Measurements from ENCODE around the gene KDM7A. TPM values are rescaled to one million over a fixed set of nuclear protein-coding genes. Genes with fewer than 3 reads are reported as not detected.

The KDM7A gene
- total RNA-seq, 1 experiment from 2014 or later, result 5.1 TPM

GRCh38 chr7:140214075-140214684 lies 37.4 kb upstream of the KDM7A start:
- no peak for TF ChIP-seq CTCF (IDR thresholded peaks at IDR 0.05; ENCODE audit: insufficient read depth in 1 of 2, low read depth in 1 of 2, low read length in 1 of 2, severe bottlenecking in 1 of 2, unreplicated experiment in 1 of 2)
- Mint-ChIP-seq H3K27ac (ENCODE audit: unreplicated experiment) (no peak overlapping the region), H3K9me3 (ENCODE audit: unreplicated experiment) (peaks cover 8% of the 10 kb centered on the region), H3K4me1 (ENCODE audit: low read depth, unreplicated experiment) (no peaks in the 10 kb centered on the region), H3K27me3 (ENCODE audit: insufficient read depth, unreplicated experiment) (peaks cover 2% of the 10 kb centered on the region), H3K4me3 (ENCODE audit: unreplicated experiment) (no peak overlapping the region), H3K36me3 (ENCODE audit: insufficient read depth, unreplicated experiment) (no peaks in the 10 kb centered on the region)
- Histone ChIP-seq H3K4me1 (no peaks in the 10 kb centered on the region), H3K27me3 (replicated peaks; ENCODE audit: control insufficient read depth, insufficient read depth, low read length) (no peaks in the 10 kb centered on the region; the same call in 1 of the 2 replicates), H3K9me3 (no peaks in the 10 kb centered on the region), H3K36me3 (ENCODE audit: control insufficient read depth, insufficient read depth, low read length) (no peaks in the 10 kb centered on the region; the same call in 1 of the 2 replicates), H3K4me3 (ENCODE audit: low read depth, low read length) (no peak overlapping the region)
- ChIA-PET CTCF (interaction anchor here (0.6 kb wide), 1 partner anchor 44 kb away, joined by 3 read pairs; no protein-coding TSS in a partner anchor), POLR2A (no interaction called here)
- DNase-seq, result no peak
- BruUV-seq (replicated peaks), result no TSS peak
- intact Hi-C loops (cut with micrococcal nuclease; ENCODE audit: unreplicated experiment), result no loop called here

GRCh38 chr7:140213684-140214074 lies 36.9 kb upstream of the KDM7A start:
- no peak overlapping the region for H3K27ac Mint-ChIP-seq (ENCODE audit: unreplicated experiment)
- H3K36me3 Mint-ChIP-seq (ENCODE audit: insufficient read depth, unreplicated experiment), result no peaks in the 10 kb centered on the region
- Histone ChIP-seq H3K4me1 (no peaks in the 10 kb centered on the region), H3K9me3 (no peaks in the 10 kb centered on the region), H3K27me3 (replicated peaks; ENCODE audit: control insufficient read depth, insufficient read depth, low read length) (no peaks in the 10 kb centered on the region; the same call in 1 of the 2 replicates), H3K4me3 (ENCODE audit: low read depth, low read length) (no peak overlapping the region), H3K36me3 (ENCODE audit: control insufficient read depth, insufficient read depth, low read length) (no peaks in the 10 kb centered on the region; the same call in 1 of the 2 replicates)
- ChIA-PET CTCF (interaction anchor here (0.6 kb wide), 1 partner anchor 44 kb away, joined by 3 read pairs; no protein-coding TSS in a partner anchor), POLR2A (no interaction called here)
- no peak overlapping the region for H3K4me3 Mint-ChIP-seq (ENCODE audit: unreplicated experiment)
- intact Hi-C loops (cut with micrococcal nuclease; ENCODE audit: unreplicated experiment), result no loop called here
- TF ChIP-seq CTCF (IDR thresholded peaks at IDR 0.05; ENCODE audit: insufficient read depth in 1 of 2, low read depth in 1 of 2, low read length in 1 of 2, severe bottlenecking in 1 of 2, unreplicated experiment in 1 of 2), result no peak
- no peaks in the 10 kb centered on the region for H3K4me1 Mint-ChIP-seq (ENCODE audit: low read depth, unreplicated experiment)
- no peak for DNase-seq
- BruUV-seq (replicated peaks), result no TSS peak
- H3K27me3 Mint-ChIP-seq (ENCODE audit: insufficient read depth, unreplicated experiment), result peaks cover 2% of the 10 kb centered on the region
- peaks cover 8% of the 10 kb centered on the region for H3K9me3 Mint-ChIP-seq (ENCODE audit: unreplicated experiment)

GRCh38 chr7:140212100-140212881 lies 35.5 kb upstream of the KDM7A start:
- Mint-ChIP-seq H3K36me3 (ENCODE audit: insufficient read depth, unreplicated experiment) (no peaks in the 10 kb centered on the region), H3K9me3 (ENCODE audit: unreplicated experiment) (peaks cover 1% of the 10 kb centered on the region), H3K27ac (ENCODE audit: unreplicated experiment) (no peak overlapping the region), H3K27me3 (ENCODE audit: insufficient read depth, unreplicated experiment) (peaks cover 2% of the 10 kb centered on the region), H3K4me1 (ENCODE audit: low read depth, unreplicated experiment) (no peaks in the 10 kb centered on the region), H3K4me3 (ENCODE audit: unreplicated experiment) (no peak overlapping the region)
- Histone ChIP-seq H3K36me3 (ENCODE audit: control insufficient read depth, insufficient read depth, low read length) (no peaks in the 10 kb centered on the region), H3K27me3 (replicated peaks; ENCODE audit: control insufficient read depth, insufficient read depth, low read length) (no peaks in the 10 kb centered on the region; the same call in 1 of the 2 replicates), H3K4me3 (ENCODE audit: low read depth, low read length) (no peak overlapping the region), H3K4me1 (no peaks in the 10 kb centered on the region), H3K9me3 (no peaks in the 10 kb centered on the region)
- ChIA-PET POLR2A (no interaction called here), CTCF (no interaction called here)
- intact Hi-C loops (cut with micrococcal nuclease; ENCODE audit: unreplicated experiment), result no loop called here
- DNase-seq, result no peak
- TF ChIP-seq CTCF (IDR thresholded peaks at IDR 0.05; ENCODE audit: insufficient read depth in 1 of 2, low read depth in 1 of 2, low read length in 1 of 2, severe bottlenecking in 1 of 2, unreplicated experiment in 1 of 2), result no peak
- BruUV-seq (replicated peaks), result no TSS peak

Data from Caco-2 (cell line).